Stimulated activated CD4-positive, alpha-beta T cell treated with anti-CD3 and anti-CD28 coated beads, Interleukin-4, amount 100 ng/mL, for 1 hour (primary cell): Measurements from ENCODE around the gene DEXI.

Source experiments
- DNase-seq: peaks from one replicate; pipeline ENCODE4 v3.0.0-alpha.2; 2020

The DEXI gene

DNA sequence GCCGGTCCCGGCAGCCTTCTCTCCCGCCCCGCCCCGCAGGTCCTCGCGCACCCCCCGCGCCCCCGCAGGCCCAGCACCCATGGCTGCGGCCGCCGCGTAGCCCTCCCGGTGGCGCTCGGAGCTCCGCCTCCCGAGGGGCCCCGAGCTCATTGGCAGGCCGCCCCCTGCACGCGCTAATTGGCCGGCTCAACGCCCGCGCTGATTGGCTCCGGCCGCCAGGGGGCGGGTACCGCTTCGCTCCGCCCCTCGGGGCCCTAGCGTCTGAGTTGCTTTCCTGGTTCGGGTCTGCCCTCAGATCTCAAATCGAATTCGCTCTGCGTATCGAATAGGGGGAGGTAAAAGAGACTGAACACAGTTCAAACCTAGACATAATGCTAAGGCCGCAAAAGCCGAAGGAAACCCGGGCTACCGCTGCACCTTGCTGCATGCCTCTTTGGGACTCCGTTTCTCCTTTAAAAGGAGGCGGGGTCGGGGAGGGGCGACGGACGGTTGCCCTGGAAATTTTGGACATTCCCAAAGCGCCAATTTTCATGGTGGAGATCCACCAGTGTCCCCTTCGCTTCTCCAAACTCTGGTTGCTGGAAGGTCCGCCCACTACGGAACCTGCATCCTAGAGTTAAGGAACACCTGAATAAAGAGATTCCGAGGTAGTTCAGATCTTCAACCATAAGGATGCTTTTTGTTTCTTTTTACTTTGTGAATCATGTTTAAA lies at the start of gene DEXI:
Gene DEXI (minus strand): TSS at position 117 of the 712 bp plus-strand sequence. CDS start 463 bp downstream, outside the sequence.
- DNase-seq = peak; percentile 95

- DNase-seq = no peak
These were observed 48.1 kb upstream of the DEXI start for GRCh38 chr16:10990378-10990777.

GRCh38 chr16:10989559-10989958 lies 47.3 kb upstream of the DEXI start:
- no peak for DNase-seq

- DNase-seq = no peak
These were observed 46.6 kb upstream of the DEXI start for GRCh38 chr16:10988879-10989278.

GRCh38 chr16:10988164-10988803 lies 46.0 kb upstream of the DEXI start:
- DNase-seq = peak; percentile 68

- no peak for DNase-seq
These were observed 45.3 kb upstream of the DEXI start for GRCh38 chr16:10987361-10988163.

DNA sequence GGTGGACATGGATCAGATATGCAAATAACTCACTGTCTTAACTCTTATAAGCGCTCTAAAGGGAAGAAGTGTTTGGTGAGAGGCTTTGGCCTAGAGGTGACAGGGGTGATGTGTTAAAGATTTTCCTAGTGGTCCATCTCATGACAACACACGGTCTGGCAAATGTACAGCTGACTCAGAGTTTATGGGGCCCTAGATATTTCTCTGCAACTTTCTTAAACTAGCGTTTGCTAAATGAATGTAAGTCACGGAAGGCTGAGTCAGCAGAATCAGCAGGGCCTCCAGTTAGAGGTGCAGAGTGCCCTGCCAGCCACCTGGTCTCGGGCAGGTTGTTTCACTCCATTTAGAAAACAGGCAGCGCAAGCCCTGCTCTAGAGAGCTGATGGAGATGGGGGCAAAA lies 42.2 kb upstream of the DEXI start:
- no peak for DNase-seq

GRCh38 chr16:10983159-10983558 lies 40.9 kb upstream of the DEXI start:
- DNase-seq = peak; percentile 34

GRCh38 chr16:10982465-10983150 lies 40.3 kb upstream of the DEXI start:
- no peak for DNase-seq

- DNase-seq = peak; percentile 38
These were observed 39.5 kb upstream of the DEXI start for GRCh38 chr16:10981697-10982216.

DNA sequence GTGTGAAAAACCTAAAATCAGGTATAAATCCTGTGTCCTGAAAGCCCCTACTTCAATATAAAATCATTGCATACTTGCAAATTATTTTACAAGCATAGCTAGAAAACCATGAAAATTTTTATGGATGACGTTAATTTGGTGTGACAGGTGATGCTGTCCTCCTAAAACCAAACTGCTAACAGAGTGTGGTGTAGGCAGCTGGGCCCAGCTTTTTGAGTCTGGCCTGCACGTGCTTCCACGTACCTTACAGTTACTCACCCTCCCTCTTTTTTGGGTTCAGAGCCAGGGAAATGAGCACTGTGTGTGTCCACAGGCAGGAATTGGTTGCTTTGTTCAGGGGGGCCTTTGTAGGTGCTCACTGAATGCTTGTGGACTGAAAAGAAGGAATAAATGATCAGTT lies 38.5 kb upstream of the DEXI start:
- no peak for DNase-seq

- DNase-seq = no peak
These were observed 37.7 kb upstream of the DEXI start for GRCh38 chr16:10979717-10980601.

DNA sequence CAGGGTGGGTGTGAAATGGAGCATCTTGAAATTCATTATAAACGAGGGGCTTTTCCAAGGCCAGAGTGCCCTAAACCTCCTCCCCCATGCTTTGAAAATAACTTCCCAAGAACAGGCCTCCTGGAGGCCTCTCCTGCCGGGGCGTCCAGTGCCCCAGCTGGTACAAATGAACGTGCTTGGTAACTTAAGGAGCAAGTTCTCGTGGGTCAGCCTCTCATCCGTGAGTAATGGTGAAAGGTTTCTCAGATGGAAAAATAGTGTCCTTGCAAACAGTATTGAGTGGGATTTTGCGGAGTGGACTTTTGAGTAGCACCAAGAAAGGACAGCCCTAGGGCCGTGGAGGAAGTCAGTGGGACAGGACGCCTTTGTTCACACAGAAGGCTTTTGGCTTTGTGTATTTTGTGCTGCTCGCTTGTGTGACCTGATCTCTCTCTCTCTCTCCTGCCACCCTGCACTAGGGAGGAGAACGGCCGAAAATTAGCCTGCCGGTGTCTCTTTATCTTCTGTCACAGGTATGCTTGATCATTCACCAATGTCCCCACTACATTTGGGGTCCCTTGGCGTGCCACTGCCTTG lies 36.7 kb upstream of the DEXI start:
- DNase-seq = no peak

GRCh38 chr16:10978124-10978523 lies 35.9 kb upstream of the DEXI start:
- no peak for DNase-seq

GRCh38 chr16:10976634-10977033 lies 34.4 kb upstream of the DEXI start:
- DNase-seq = no peak

DNA sequence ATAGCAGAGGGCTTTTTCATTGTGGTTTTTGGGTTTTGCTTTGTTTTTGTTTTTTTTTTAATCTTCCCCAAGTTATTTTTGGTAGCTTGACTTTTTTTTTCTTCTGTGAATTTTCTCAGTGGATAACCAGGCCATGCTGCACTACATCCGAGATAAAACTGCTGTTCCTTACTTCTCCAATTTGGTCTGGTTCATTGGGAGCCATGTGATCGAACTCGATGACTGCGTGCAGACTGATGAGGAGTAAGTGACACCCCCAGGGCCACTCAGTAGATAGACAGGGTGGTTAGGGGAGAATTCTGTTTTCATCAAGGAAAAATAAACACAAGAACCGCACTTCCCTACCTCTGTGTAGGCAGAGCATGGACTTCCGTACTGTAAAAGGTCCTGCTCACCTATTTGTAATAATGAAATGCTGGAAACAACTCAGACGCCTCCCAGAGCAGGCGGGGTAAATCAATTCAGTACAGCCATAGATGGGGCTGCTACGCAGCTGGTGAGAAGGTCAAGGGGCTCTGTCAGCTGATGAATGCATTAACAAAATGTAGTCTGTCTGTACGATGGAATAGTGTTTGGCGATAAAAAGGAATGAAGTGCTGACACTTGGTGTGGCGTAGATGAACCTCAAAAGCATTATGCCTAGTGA lies 30.7 kb upstream of the DEXI start:
- DNase-seq = no peak

GRCh38 chr16:10972108-10972818 lies 30.0 kb upstream of the DEXI start:
- no peak for DNase-seq

DNA sequence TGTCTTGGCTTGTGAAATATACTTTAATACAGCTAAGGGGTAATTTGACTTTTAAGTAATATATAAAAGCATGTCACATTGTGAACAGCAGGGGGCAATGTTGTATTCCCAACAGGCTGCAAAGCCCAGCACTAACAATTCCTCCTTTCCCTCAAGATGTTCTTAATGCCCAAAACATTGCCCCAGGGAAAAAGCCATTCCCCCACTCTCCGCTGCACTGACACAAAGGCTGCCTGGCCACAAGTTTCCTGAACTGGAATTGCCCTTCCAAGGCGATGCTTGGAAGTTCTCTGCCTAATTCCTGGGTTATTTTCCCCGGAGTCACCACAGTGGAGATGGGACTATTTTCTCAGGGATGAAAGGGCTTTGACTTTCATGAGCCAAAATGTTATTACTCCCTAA lies 29.3 kb upstream of the DEXI start:
- no peak for DNase-seq

GRCh38 chr16:10970065-10970464 lies 27.8 kb upstream of the DEXI start:
- DNase-seq = no peak

- no peak for DNase-seq
These were observed 27.3 kb upstream of the DEXI start for GRCh38 chr16:10969615-10970014.
